GM12872 (cell line): ENCODE measurements around the gene MCM10.

ENCODE experiments used
- CTCF ChIP-seq: IDR thresholded peaks from 3 replicates; pipeline ENCODE4 v1.5.1; 2011; ENCODE audit warnings: low read depth, mild to moderate bottlenecking, low read length, moderate library complexity; ENCODE audit not compliant: insufficient read depth

The MCM10 gene

GRCh38 chr10:13188593-13188992 lies 27.2 kb downstream of the MCM10 start:
- TF ChIP-seq CTCF: no peak

GRCh38 chr10:13189961-13190360 lies 28.6 kb downstream of the MCM10 start:
- TF ChIP-seq CTCF: no peak

- no peak for TF ChIP-seq CTCF
Measured at GRCh38 chr10:13190816-13191215, 29.5 kb downstream of the MCM10 start.

- no peak for TF ChIP-seq CTCF
Measured at GRCh38 chr10:13191362-13191761, 30.0 kb downstream of the MCM10 start.

GRCh38 chr10:13193637-13194036 lies 32.3 kb downstream of the MCM10 start:
- no peak for TF ChIP-seq CTCF

- TF ChIP-seq CTCF: no peak
Measured at GRCh38 chr10:13195016-13195415, 33.7 kb downstream of the MCM10 start.

- TF ChIP-seq CTCF: no peak
Measured at GRCh38 chr10:13201132-13201531, 39.8 kb downstream of the MCM10 start.

- TF ChIP-seq CTCF: no peak
Measured at GRCh38 chr10:13206091-13206490, 44.7 kb downstream of the MCM10 start.
